ENCODE measurements around the gene PDHX. TPM values are rescaled to one million over a fixed set of nuclear protein-coding genes. Genes with fewer than 3 reads are reported as not detected.

PDHX gene
- 12.5 and 18.9 TPM in 2 replicates for total RNA-seq

GRCh38 chr11:34916015-34916842, at the start of gene PDHX, which contains the start of gene APIP:
Gene PDHX, plus strand, starts transcription at chr11:34916618. Its CDS starts 38 bp downstream, at chr11:34916656.
Gene APIP, minus strand, starts transcription at chr11:34916379. Its CDS starts 95 bp downstream, at chr11:34916284.

Other genes with a start within 250 kb of the PDHX start
- gene APIP, start 239 bp upstream of the PDHX start, total RNA-seq, result 17.5 and 18.0 TPM in 2 replicates
- 19.1 and 19.9 TPM in 2 replicates for gene CD44, start 222.6 kb downstream of the PDHX start, total RNA-seq

All from bladder microvascular endothelial cell (primary cell).